DOHH2 (cell line): ENCODE data around the gene HKDC1.

Experiments used
- EZH2phosphoT487 ChIP-seq: fragments of 200-600 bp; sonication (generic); IDR thresholded peaks from 2 replicates; pipeline ENCODE4 v1.6.1; 2017; ENCODE audit warnings: borderline replicate concordance, mild to moderate bottlenecking, antibody characterized with exemption, low read length, moderate library complexity, mixed read lengths
- TF ChIP-seq, protein P1 (sequence below): fragments of 200-600 bp; sonication (generic); IDR thresholded peaks from one replicate; pipeline ENCODE4 v1.5.1; 2014; ENCODE audit warnings: antibody characterized with exemption, mild to moderate bottlenecking, low read depth, low read length; ENCODE audit not compliant: poor library complexity, severe bottlenecking

DNA sequence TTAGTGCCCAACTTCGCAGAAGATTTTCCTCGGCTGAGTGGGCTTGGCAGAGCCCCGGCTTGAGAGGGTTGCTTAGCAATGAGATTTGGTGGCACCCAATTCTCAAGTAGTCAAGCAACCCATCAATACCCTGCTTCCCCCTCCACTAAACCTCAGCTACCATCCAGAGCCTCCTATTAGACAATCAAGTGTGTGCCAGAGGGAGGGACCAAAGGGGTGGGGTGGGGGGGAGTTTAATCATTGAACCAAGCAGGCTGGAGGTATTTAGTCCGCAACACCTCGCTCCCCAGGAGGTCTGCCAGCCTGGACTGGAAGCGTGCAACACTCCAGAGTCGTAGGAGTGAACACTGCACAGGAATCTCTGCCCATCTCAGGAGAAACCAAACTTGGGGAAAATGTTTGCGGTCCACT is at the start of gene HKDC1:
- TF ChIP-seq, protein P1, sequence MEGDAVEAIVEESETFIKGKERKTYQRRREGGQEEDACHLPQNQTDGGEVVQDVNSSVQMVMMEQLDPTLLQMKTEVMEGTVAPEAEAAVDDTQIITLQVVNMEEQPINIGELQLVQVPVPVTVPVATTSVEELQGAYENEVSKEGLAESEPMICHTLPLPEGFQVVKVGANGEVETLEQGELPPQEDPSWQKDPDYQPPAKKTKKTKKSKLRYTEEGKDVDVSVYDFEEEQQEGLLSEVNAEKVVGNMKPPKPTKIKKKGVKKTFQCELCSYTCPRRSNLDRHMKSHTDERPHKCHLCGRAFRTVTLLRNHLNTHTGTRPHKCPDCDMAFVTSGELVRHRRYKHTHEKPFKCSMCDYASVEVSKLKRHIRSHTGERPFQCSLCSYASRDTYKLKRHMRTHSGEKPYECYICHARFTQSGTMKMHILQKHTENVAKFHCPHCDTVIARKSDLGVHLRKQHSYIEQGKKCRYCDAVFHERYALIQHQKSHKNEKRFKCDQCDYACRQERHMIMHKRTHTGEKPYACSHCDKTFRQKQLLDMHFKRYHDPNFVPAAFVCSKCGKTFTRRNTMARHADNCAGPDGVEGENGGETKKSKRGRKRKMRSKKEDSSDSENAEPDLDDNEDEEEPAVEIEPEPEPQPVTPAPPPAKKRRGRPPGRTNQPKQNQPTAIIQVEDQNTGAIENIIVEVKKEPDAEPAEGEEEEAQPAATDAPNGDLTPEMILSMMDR: no peak
- no peak for TF ChIP-seq EZH2phosphoT487
